Glomerular endothelial cell (primary cell): ENCODE results near the gene SRPX2. TPM values are rescaled to one million over a fixed set of nuclear protein-coding genes. Genes with fewer than 3 reads are reported as not detected.

Experiments
- DNase-seq: peaks from one replicate; pipeline ENCODE4 v3.0.0-alpha.2; 2011; ENCODE audit warnings: low read depth, low spot score; ENCODE audit errors: extremely low read depth
- total RNA-seq: library from RNA; depleted of rRNA; stranded (reverse); fragments of >200 nt; gene quantifications from 2 replicates; pipeline ENCODE4 v1.2.3, GENCODE V29; 2015

Gene SRPX2
- 55.9 and 61.9 TPM in 2 replicates for total RNA-seq

- no peak for DNase-seq
These were observed at the start of gene SRPX2 for GRCh38 chrX:100643956-100644860. TSS of gene SRPX2 (plus strand) at chrX:100644199. CDS start at chrX:100646323, 2,124 bp downstream.

GRCh38 chrX:100596601-100597000, 47.4 kb upstream of the SRPX2 start:
- DNase-seq, result no peak

GRCh38 chrX:100599456-100599855, 44.5 kb upstream of the SRPX2 start:
- DNase-seq, result no peak

- no peak for DNase-seq
These were observed 43.7 kb upstream of the SRPX2 start for GRCh38 chrX:100600340-100600739.

GRCh38 chrX:100600758-100601157, 43.2 kb upstream of the SRPX2 start:
- DNase-seq, result no peak

- DNase-seq, result no peak
These were observed 37.2 kb upstream of the SRPX2 start for GRCh38 chrX:100606753-100607152.

GRCh38 chrX:100609591-100609990, 34.4 kb upstream of the SRPX2 start:
- no peak for DNase-seq

GRCh38 chrX:100611951-100612350, 32.0 kb upstream of the SRPX2 start:
- DNase-seq, result no peak

- peak; percentile 22 for DNase-seq
These were observed 29.0 kb upstream of the SRPX2 start for GRCh38 chrX:100615005-100615404.

GRCh38 chrX:100623001-100623400, 21.0 kb upstream of the SRPX2 start:
- DNase-seq, result no peak

- DNase-seq, result no peak
These were observed 18.0 kb upstream of the SRPX2 start for GRCh38 chrX:100625985-100626491.

- no peak for DNase-seq
These were observed 9.0 kb upstream of the SRPX2 start for GRCh38 chrX:100635040-100635439.

GRCh38 chrX:100635989-100636320, 8.0 kb upstream of the SRPX2 start:
- no peak for DNase-seq

- no peak for DNase-seq
These were observed 7.5 kb upstream of the SRPX2 start, which contains the start of gene TSPAN6 for GRCh38 chrX:100636321-100636991. TSS of gene TSPAN6 (minus strand) at chrX:100636806. CDS start at chrX:100636694, 112 bp downstream.

GRCh38 chrX:100642290-100642689, 1.7 kb upstream of the SRPX2 start:
- no peak for DNase-seq

GRCh38 chrX:100643212-100643611, 787 bp upstream of the SRPX2 start:
- DNase-seq, result no peak

GRCh38 chrX:100645106-100645505, 1.1 kb downstream of the SRPX2 start:
- no peak for DNase-seq

GRCh38 chrX:100647095-100647494, 3.1 kb downstream of the SRPX2 start:
- no peak for DNase-seq

GRCh38 chrX:100647739-100648138, 3.7 kb downstream of the SRPX2 start:
- no peak for DNase-seq

GRCh38 chrX:100648458-100649417, 4.7 kb downstream of the SRPX2 start:
- DNase-seq, result no peak
